NT2/D1 (cell line): ENCODE data around the gene SYP.
"Not testable (repeated sequence)": the region's sequence is repeated elsewhere in the genome, so short reads cannot be mapped to it uniquely, and the experiment has no call there.

Experiments
- SUZ12 ChIP-seq: IDR thresholded peaks from 2 replicates; pipeline ENCODE4 v1.6.1; 2011; ENCODE audit not compliant: insufficient read length, insufficient read depth; ENCODE audit errors: extremely low read depth
- ZNF274 ChIP-seq: IDR thresholded peaks from 2 replicates; pipeline ENCODE4 v1.6.1; 2011; ENCODE audit warnings: mild to moderate bottlenecking, low read depth, low read length

- TF ChIP-seq SUZ12, ZNF274: not testable (repeated sequence)
These were observed 57.7 kb downstream of the SYP start for GRCh38 chrX:49142264-49142663.
